Measurements from ENCODE around the gene CMYA5. TPM values are rescaled to one million over a fixed set of nuclear protein-coding genes. Genes with fewer than 3 reads are reported as not detected.

Gene CMYA5
- total and polyA plus RNA-seq, 9 of the 15 experiments (the other 6 are each of a cell fraction or from before 2014, with no cell fraction given): 0.18 to 1.1 (median 0.32) TPM

DNA sequence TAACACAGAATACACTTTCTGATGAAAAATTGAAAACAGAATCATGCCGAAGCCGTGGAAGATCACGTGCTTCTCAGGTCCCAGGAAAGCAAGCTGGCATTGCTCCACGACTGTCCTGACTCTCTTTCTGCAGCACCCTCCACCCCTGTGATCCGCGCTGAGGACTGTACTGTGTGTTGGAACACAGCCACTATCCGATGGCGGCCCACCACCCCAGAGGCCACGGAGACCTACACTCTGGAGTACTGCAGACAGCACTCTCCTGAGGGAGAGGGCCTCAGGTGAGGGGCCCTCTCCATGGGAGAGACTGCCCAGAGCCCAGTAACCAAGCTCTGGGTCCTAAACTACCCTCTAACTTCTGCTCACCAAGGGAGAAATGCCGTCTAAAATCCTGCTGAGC lies 73.3 kb downstream of the CMYA5 start:
- ATAC-seq: peak; percentile 37; the same call in 1 of the 3 replicates
- no peak overlapping the region for H3K4me2 ChIP-seq (ENCODE audit: insufficient read depth, low read length)
- H3K79me2 ChIP-seq (ENCODE audit: control insufficient read depth, insufficient read depth, low read length): no peaks in the 10 kb centered on the region
- ChIA-PET CTCF (ENCODE audit: low intra/inter-chr PET ratio) (interaction anchor here (0.6 kb wide), 1 partner anchor 545 kb away, joined by 3 read pairs; no protein-coding TSS in a partner anchor), POLR2A (interaction anchor here (1.2 to 1.5 kb wide), 2 partner anchors 8 to 11 kb away, joined by 4 to 7 read pairs; no protein-coding TSS in a partner anchor)
- in situ Hi-C loops (cut with MboI) (no loop called here), intact Hi-C loops (cut with micrococcal nuclease) (no loop called here)
- H3K9ac ChIP-seq (ENCODE audit: insufficient read depth in 1 of 2, low read depth in 2 of 2, low read length in 2 of 2): peak overlapping the region in 1 of 2 experiments; percentile 69; a peak in 1 of 4 replicates
- H3K27ac ChIP-seq (ENCODE audit: extremely low read depth, low read depth, low read length): no peak overlapping the region
- DNase-seq (ENCODE audit: extremely low read depth in 1 of 4, low spot score in 3 of 4): no peak
- no peaks in the 10 kb centered on the region for H3K9me1 ChIP-seq (ENCODE audit: control insufficient read depth, insufficient read depth, low read length)
- FAIRE-seq: no peak
- 8% methylated on average over 10 of the region's 10 CpGs for WGBS (ENCODE audit: insufficient coverage, low coverage, missing lambda C conversion rate)
- no peak overlapping the region for H3K4me3 ChIP-seq
- BruUV-seq (replicated peaks): no TSS peak
- peaks cover 2 to 4% of the 10 kb centered on the region in 2 experiments; a peak in 3 of 5 replicates for H3K27me3 ChIP-seq (ENCODE audit: control insufficient read depth in 2 of 2, insufficient read depth in 2 of 2, low read length in 2 of 2)
- no peaks in the 10 kb centered on the region for H3K9me3 ChIP-seq (replicated peaks; ENCODE audit: control insufficient read depth, insufficient read depth, low read depth, low read length)
- TF ChIP-seq, protein P1, sequence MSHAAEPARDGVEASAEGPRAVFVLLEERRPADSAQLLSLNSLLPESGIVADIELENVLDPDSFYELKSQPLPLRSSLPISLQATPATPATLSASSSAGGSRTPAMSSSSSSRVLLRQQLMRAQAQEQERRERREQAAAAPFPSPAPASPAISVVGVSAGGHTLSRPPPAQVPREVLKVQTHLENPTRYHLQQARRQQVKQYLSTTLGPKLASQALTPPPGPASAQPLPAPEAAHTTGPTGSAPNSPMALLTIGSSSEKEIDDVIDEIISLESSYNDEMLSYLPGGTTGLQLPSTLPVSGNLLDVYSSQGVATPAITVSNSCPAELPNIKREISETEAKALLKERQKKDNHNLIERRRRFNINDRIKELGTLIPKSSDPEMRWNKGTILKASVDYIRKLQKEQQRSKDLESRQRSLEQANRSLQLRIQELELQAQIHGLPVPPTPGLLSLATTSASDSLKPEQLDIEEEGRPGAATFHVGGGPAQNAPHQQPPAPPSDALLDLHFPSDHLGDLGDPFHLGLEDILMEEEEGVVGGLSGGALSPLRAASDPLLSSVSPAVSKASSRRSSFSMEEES (CRISPR knock-in tag; IDR thresholded peaks at IDR 0.05): peak; percentile 16; the same call in 1 of the 2 replicates
- TF ChIP-seq, protein P2, sequence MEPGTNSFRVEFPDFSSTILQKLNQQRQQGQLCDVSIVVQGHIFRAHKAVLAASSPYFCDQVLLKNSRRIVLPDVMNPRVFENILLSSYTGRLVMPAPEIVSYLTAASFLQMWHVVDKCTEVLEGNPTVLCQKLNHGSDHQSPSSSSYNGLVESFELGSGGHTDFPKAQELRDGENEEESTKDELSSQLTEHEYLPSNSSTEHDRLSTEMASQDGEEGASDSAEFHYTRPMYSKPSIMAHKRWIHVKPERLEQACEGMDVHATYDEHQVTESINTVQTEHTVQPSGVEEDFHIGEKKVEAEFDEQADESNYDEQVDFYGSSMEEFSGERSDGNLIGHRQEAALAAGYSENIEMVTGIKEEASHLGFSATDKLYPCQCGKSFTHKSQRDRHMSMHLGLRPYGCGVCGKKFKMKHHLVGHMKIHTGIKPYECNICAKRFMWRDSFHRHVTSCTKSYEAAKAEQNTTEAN (CRISPR knock-in tag; IDR thresholded peaks at IDR 0.05): no peak
- no peaks in the 10 kb centered on the region for H3K36me3 ChIP-seq (ENCODE audit: control insufficient read depth, insufficient read depth, low read length)
- no peak overlapping the region for H2AFZ ChIP-seq (ENCODE audit: low read depth, low read length)
- no peaks in the 10 kb centered on the region for H4K20me1 ChIP-seq (replicated peaks; ENCODE audit: control insufficient read depth, insufficient read depth, low read length)
- H3K4me1 ChIP-seq (replicated peaks in 1 of 2; ENCODE audit: control insufficient read depth in 2 of 2, insufficient read depth in 2 of 2, low read length in 2 of 2): no peaks in the 10 kb centered on the region

Measured in K562 (cell line).